Measurements from ENCODE around the gene CTSF. TPM values are rescaled to one million over a fixed set of nuclear protein-coding genes. Genes with fewer than 3 reads are reported as not detected.

CTSF gene
- total and polyA plus RNA-seq, 2 of the 13 experiments (the other 11 are each of a cell fraction or from before 2014, with no cell fraction given), result not detected

- TF ChIP-seq NR2F1 (CRISPR knock-in tag; IDR thresholded peaks at IDR 0.05) (no peak), ZNF740 (CRISPR knock-in tag; IDR thresholded peaks at IDR 0.05) (no peak), ZNF800 (CRISPR knock-in tag; IDR thresholded peaks at IDR 0.05) (no peak), SP140L (CRISPR knock-in tag; IDR thresholded peaks at IDR 0.05; ENCODE audit: borderline replicate concordance) (no peak), FUBP1 (CRISPR knock-in tag; IDR thresholded peaks at IDR 0.05; ENCODE audit: borderline replicate concordance) (no peak), NFAT5 (CRISPR knock-in tag; IDR thresholded peaks at IDR 0.05) (no peak), SOX5 (CRISPR knock-in tag; IDR thresholded peaks at IDR 0.05; ENCODE audit: borderline replicate concordance) (no peak), CHCHD3 (CRISPR knock-in tag; IDR thresholded peaks at IDR 0.05) (no peak), SNAPC2 (CRISPR knock-in tag; IDR thresholded peaks at IDR 0.05) (no peak), YY1 (IDR thresholded peaks at IDR 0.05; ENCODE audit: insufficient read depth, insufficient replicate concordance, low read depth, low read length) (peak; percentile 10), ZNF12 (CRISPR knock-in tag; IDR thresholded peaks at IDR 0.05) (no peak), ZNF629 (CRISPR knock-in tag; conservative IDR thresholded peaks at IDR 0.05) (peak; percentile 99)
- TF ChIP-seq, protein P1, sequence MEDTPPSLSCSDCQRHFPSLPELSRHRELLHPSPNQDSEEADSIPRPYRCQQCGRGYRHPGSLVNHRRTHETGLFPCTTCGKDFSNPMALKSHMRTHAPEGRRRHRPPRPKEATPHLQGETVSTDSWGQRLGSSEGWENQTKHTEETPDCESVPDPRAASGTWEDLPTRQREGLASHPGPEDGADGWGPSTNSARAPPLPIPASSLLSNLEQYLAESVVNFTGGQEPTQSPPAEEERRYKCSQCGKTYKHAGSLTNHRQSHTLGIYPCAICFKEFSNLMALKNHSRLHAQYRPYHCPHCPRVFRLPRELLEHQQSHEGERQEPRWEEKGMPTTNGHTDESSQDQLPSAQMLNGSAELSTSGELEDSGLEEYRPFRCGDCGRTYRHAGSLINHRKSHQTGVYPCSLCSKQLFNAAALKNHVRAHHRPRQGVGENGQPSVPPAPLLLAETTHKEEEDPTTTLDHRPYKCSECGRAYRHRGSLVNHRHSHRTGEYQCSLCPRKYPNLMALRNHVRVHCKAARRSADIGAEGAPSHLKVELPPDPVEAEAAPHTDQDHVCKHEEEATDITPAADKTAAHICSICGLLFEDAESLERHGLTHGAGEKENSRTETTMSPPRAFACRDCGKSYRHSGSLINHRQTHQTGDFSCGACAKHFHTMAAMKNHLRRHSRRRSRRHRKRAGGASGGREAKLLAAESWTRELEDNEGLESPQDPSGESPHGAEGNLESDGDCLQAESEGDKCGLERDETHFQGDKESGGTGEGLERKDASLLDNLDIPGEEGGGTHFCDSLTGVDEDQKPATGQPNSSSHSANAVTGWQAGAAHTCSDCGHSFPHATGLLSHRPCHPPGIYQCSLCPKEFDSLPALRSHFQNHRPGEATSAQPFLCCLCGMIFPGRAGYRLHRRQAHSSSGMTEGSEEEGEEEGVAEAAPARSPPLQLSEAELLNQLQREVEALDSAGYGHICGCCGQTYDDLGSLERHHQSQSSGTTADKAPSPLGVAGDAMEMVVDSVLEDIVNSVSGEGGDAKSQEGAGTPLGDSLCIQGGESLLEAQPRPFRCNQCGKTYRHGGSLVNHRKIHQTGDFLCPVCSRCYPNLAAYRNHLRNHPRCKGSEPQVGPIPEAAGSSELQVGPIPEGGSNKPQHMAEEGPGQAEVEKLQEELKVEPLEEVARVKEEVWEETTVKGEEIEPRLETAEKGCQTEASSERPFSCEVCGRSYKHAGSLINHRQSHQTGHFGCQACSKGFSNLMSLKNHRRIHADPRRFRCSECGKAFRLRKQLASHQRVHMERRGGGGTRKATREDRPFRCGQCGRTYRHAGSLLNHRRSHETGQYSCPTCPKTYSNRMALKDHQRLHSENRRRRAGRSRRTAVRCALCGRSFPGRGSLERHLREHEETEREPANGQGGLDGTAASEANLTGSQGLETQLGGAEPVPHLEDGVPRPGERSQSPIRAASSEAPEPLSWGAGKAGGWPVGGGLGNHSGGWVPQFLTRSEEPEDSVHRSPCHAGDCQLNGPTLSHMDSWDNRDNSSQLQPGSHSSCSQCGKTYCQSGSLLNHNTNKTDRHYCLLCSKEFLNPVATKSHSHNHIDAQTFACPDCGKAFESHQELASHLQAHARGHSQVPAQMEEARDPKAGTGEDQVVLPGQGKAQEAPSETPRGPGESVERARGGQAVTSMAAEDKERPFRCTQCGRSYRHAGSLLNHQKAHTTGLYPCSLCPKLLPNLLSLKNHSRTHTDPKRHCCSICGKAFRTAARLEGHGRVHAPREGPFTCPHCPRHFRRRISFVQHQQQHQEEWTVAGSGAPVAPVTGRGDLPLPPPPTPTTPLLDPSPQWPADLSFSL (CRISPR knock-in tag; IDR thresholded peaks at IDR 0.05), result no peak
These were observed 21.9 kb downstream of the CTSF start, which contains the start of gene ACTN3 (continued) for GRCh38 chr11:66546368-66546965.
